HG03432 (cell line): ENCODE measurements around the gene NR4A3.
"Not testable (repeated sequence)": the region's sequence is repeated elsewhere in the genome, so short reads cannot be mapped to it uniquely, and the experiment has no call there.

Experiments
- ATAC-seq: cut with Tn5 transposase; IDR thresholded peaks from one replicate; pipeline ENCODE4 v1.9.1; 2021; ENCODE audit warnings: mild to moderate bottlenecking, moderate library complexity; ENCODE audit not compliant: unreplicated experiment

NR4A3 gene

DNA sequence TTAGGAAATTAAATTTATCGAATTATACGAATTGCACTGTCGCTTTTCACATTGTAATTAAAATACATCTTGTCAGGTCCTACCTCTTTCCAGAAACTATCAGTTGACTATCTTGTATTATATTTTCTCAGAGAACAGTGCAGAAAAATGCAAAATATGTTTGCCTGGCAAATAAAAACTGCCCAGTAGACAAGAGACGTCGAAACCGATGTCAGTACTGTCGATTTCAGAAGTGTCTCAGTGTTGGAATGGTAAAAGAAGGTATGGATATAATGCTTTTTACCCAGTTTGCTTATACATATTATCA, 10.8 kb downstream of the NR4A3 start:
- no peak for ATAC-seq

DNA sequence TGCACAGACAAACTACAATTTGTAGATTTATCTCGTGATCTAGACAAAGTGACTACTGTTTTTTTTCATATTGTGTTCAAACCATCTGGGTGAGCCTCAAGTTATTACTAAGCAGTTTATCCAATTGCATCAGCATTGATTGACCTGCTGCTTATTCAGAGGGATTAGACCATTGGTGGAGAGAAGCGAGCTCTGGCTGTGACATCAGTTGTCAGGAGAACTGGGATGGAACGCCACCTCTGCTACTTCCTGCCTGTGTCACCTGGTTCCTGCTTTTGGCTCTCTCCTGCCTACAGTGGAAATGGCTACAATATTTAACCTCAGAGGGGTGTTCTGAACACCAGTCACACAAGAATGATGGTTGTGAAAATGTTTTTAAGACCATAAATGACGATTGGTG, 12.1 kb downstream of the NR4A3 start:
- no peak for ATAC-seq

DNA sequence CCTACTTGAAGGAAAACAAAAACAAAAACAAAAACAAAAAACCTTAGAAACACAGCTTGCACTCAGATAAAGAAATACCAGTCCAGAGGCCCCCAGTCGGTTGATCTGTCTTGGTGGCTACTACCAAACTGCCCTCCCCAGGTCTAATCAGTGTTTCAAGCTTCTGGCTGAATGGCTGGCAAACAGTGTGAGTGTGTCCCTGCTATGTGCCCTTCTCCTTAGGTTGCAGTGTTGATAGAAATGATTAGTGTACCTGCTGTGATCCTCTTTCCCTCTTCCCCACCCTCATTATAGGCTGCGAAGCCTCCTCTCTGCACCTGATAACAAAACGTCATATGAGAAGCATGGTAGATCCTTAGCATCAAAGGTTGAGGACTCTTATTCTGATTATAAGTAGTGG, 12.8 kb downstream of the NR4A3 start:
- ATAC-seq: no peak

DNA sequence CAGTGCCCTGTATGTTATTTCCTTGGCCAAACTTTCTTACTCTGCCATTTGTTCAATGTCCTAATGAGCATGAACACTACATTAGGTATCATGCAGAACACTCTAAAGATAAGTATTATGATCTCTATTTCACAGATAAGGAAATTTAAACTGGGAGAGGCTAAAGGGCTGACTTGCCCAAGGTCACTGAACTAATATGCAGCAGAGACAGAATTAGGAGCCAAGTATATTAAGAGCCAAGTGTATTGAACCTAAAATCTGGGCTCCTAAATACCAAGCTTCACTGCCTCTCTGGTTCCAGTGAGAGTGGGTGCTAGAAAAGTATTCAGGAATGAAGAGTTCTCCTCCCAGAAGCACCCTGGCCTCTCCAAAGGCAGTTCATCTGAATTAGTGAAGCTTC, 13.5 kb downstream of the NR4A3 start:
- ATAC-seq: no peak

DNA sequence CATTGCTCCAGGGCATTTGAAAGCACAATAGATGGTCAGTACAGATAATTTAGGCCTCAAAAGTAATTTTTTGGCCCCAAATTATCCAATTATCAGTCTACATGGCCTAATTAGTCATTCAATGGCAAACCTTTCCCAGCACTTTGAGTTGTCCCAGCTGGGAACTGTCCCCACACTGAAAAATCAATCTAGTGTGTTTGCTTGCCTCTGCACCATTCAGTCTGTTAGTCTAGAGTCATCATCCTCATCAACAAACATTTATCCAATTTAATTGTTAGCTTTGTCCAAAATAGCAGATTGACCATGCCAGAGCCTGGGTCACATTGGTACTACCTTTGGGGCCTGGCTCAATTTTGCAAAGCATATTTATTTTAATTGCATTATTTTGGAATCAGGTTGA, 13.9 kb downstream of the NR4A3 start:
- no peak for ATAC-seq

DNA sequence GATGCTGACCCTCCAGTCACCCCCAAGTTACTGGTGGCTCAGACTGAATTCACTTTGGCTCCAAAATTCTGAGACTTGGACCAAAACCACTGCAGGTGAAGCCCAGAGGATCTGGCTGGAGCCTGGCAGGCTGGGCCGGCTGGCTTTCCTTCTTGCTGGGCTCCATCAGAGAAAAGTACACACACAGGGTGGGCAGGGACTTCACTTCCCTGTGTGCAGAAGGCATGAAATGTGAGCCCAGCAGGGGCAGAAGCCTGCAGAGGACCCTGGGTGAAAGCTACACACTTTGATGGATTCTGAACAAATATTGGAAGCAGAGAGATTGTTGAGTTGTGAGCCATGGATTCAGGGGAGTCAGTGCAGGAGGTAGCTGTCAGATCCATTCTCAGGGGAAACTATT, 18.4 kb downstream of the NR4A3 start:
- ATAC-seq: no peak

DNA sequence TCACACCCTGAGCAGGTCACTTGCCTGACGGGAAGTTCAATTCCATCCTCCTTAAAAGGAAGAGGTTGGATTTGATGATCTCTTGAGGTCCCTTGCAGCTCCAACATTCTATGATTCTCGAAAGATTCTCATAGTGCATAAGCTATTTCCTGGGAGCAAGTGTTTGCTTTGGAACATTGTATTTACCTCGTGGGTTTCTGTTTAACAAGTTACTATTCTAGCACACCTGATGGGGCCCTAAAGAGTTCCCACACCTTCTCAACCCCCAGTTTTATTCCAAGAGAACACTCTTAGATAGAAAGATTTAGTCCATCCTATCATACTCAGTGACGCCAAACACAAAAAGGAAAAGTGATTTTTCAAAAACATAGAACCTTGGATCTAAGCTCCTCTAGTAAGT, 23.4 kb downstream of the NR4A3 start:
- ATAC-seq: no peak

DNA sequence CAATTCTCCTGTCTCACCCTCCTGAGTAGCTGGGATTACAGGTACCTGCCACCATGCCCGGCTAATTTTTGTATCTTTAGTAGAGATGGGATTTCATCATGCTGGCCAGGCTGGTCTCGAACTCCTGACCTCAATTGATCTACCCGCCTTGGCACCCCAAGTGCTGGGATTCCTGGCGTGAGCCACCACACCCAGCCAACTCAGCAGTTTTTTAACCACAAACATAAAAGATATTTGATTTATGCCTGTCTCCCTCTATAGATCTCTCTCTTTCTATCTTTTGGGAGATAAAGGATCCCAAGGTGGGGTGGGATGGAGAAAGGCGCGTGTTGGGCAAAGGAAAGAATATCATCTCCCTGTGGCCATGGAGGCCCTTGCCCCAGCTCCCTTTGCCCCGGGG, 26.8 kb downstream of the NR4A3 start:
- ATAC-seq: no peak

DNA sequence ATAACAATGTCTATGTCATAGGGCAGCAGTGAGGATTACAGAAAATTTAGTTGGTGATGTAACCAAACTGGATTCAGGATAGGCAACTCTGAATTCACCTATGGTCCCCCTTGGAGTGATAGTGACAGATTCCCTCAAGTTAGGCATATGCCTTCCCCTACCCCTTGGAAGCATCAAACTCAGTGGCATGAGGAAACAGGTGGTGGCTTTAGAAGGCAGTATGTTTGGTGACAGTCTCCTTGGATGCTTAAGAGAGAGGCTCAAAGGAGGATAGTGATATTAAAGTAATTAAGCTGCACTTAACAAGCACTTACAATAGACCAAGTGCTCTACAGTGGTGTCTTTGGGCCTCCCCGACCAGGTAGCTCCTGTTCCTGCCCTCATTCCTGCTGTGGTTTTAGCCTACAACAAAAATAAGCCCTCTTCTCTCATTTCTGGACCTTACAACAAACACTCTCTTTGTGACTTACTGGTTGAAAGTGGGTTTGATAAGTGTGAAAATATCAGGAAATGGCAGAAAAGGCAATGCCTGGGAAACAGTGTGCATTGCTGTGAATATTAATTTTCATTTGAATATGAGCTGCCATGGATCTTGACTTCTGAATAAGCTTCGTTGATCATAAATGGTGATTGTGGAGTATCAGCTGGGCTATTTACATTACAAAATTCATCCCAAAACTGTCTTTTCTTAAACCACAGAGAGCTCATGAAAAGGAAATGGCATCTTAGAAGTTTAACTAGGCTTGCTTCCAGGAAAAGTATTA, 29.2 kb downstream of the NR4A3 start:
- ATAC-seq: peak; percentile 24

DNA sequence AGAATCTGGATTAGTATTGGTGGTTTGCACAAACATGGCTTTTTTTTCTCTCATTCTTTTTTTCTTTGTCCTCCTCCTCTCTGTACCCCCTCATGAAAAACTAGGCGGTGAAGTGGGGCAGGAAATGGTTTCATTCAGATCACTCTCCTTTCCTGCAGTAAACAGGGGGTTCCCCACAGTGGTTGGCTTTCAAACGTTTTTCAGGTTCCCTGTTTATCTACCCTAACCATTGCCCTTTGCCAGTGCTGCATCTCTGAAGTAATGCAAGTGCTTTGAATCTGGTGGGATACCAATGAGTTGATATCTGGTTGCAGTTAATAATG, 29.8 kb downstream of the NR4A3 start:
- ATAC-seq: peak; percentile 97

DNA sequence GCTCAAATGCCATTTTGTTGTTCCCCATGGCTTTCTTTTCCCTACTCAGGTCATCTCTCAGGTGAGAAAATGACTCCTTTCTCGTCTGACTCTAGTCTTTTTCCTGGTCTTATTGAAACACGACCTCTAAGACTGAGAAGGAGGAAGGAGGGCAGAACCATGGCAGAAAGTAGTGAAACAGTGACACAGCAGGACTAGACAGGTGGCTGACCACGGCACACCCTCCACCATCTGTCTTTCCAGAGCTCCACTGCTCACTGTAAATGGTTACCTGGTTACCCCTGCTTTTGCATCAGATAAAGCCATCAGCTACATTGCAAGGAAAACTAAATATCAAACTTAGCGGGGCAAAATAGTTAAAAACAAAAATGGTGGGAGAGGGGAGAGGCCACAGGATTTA, 30.9 kb downstream of the NR4A3 start:
- ATAC-seq: peak; percentile 57

DNA sequence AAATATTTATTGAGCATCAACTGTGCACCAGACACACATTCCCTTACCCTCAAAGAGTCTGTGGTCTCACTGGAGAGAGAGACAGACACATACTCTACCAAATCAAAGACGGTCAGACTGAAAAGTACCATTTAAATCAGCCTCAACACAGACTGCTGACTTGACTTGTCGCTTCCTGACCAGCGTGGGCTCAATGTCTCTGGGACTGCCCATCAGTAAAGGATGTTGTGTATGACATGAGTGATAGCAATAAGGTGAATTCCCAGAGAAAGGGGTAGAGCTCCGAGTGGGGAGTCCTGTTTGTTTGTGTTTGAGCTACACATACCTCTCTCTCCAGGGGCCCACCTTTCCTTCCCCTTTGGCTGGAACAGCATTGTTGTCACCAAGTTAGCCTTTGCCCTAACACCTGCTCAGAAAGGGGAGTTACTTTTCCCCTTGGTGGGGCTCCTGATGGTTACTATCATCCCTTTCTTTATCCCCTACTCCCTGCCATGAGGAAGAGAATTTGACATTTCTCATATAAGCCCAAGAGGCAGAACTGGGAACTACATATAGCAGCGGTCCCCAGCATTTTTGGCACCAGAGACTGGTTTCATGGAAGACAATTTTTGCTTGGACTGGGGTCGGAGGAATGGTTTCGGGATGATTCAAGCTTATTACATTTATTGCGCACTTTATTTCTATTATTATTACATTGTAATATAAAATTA, 33.9 kb downstream of the NR4A3 start:
- no peak for ATAC-seq

DNA sequence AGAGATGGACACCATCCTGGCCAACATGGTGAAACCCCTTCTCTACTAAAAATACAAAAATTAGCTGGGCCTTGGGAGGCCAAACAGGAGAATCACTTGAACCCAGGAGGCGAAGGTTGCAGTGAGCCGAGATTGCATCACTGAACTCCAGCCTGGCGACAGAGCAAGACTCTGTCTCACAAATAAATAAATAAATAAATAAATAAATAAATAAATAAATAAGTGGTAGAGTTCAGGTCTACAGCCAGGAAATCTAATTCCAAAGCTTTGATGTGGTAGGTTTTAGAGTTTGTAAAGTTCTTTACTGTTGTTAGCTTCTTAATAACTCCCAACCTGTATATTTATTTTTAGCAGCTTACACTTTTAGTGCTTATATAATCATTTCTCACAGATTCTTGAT, 35.9 kb downstream of the NR4A3 start:
- not testable (repeated sequence) for ATAC-seq

DNA sequence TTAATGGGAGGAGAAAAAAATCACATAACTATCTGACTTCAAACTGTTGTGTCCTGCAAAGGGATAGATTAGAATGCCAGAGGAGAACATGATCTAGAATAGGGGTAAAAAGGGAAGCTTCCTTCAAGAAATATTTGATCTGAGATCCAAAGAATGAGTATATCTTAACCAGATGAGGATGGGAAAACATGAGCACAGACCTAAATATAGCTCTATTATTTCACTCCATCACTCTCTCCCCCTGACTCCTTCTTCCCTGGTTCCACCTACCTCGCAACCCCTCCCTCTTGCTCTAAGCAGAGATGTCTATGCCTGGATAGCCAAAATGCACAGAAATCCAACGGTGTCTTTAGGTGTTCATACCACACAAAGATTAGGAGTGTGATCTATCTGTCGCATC, 36.4 kb downstream of the NR4A3 start:
- ATAC-seq: no peak

DNA sequence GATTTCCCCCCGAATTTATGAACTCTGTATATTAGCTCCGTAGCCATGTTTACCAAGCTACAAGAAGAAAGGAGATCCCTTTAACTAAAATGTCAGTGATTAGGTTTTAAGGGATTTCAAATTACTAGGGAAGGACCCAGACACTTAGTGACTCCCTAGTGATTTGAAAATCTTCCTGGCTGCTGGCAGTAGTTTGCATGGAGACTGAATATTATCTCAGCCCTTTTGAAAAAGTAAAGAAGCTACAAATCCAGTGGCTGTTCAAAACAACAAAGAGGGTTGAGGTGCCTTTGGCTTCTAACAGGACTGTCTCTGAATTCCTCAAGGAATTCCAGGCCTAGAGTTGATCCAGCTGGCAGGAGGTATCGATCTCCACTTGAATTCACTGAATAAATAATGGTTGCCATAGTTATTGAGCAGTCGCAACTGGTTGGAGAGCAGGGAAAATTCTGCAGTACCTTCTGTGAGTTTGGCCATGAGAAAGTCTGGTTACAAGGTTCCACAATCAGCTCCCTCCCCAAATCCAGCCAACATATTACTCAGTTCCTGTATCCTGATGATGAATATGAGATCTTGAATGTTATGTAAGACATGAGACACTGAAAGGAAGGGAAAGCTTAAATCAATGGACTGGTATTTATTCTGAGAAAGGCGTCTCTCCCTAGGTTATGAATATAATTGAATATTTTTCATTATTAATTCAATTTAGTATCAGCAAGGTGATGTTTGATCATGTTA, 37.7 kb downstream of the NR4A3 start:
- no peak for ATAC-seq

DNA sequence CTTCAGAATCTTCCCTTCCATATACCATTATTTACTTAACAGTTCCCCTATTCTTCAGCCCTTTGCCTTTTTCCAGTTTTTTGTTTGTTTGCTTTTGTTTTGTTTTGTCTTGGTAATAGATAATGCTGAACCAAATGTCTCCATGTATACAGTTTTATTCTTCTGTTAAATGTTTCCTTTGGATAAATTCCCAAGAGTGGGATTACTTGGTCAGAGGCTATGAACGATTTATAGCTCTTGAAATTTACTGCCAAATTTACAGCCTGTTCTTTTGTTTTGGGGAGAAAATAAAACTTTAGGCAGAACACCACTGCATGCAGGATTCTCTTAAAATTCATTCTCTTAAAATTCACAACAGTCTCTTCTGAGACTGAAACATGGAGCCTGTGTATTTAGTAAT, 38.6 kb downstream of the NR4A3 start:
- no peak for ATAC-seq

DNA sequence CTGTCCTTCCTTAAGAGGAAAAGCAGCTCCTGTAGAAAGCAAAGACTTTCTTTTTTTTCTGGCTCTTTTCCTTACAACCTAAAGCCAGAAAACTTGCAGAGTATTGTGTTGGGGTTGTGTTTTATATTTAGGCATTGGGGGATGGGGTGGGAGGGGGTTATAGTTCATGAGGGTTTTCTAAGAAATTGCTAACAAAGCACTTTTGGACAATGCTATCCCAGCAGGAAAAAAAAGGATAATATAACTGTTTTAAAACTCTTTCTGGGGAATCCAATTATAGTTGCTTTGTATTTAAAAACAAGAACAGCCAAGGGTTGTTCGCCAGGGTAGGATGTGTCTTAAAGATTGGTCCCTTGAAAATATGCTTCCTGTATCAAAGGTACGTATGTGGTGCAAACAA, 42.3 kb downstream of the NR4A3 start:
- ATAC-seq: no peak

DNA sequence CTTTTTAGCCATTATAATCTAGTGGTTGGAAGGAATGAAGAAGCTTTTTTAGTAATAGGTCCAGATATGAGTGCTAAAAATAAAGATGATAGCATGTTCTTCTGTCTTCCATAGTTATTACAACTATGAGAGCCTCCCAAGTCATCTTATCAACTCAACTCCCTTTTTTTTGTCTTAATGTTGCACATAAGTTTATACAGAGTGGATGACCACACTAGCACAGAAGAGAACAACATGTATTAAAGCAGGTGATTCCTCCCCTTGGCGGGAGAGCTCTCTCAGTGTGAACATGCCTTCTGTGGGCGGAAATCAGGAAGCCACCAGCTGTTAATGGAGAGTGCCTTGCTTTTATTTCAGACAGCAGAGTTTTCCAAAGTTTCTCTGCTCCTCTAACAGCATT, 44.7 kb downstream of the NR4A3 start:
- no peak for ATAC-seq

DNA sequence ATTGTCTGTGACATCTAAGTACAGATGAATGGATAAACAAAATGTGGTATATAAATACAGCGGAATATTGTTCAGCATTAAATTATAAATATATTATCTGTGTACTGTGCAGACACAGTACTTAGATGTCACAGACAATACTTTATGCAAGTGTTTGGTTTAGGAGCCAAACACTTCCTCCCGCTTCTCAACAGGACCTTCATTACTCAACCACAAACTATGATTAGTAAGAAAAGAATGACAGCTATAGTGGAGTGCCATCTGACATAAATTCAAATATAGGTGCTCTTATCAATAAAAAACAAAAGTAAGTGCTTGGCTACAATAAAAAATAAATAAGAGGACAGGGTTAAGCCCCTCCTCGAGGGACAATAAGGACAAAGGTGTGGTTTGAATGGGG, 45.9 kb downstream of the NR4A3 start:
- ATAC-seq: no peak

DNA sequence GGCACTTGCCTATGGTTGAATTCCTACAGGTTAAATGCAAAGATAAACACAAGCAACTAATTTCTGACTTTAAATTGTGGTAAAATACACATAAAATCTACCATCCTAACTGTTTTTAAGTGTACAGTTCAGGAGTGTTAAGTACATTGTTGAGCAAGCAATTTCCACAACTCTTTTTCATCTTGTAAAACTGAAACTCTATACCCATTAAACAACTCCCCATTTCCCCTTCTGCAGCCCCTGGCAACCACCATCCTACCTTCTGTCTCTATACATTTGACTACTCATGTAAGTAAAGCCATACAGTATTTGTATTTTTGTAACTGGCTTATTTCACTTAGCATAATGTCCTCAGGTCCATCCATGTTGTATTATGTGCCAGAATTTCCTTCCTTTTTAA, 46.3 kb downstream of the NR4A3 start:
- ATAC-seq: peak; percentile 73

DNA sequence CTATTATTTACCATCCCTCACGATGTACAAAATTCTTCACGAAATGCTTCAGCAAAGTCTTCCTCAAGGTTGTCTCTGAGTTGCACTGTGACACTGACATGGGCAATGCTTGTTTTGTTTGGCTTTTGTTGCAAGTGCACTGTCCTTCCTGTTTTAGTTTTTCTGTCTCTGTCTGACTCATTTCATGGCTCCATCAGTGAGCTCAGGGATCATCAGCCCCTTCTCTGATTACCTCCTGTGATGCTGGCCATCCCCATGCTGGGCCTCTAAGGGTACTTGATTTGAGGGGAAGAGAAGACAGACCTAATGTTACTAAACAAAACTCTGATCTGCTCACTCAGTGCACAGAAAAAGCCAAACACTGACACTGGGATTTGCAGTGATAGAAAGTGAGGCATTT, 47.2 kb downstream of the NR4A3 start:
- peak; percentile 81 for ATAC-seq

DNA sequence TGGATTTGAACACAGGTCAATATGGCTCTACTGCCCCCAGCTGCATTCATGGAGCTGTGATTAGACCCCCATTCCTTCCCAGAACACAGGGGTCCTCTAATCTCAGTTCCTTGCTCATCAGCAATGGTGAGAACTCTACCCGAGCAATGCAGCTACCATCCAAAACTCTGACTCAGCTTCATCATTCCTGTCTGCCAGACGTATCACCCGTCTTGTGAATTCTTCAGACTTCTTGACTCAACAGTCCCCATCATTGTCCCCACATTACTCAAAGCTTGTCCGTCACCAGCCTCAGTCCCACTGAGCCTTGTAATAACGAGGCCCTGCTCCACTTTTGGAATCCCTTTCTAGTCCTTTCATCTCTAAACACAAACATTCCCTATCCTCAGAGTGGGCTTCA, 48.4 kb downstream of the NR4A3 start:
- ATAC-seq: no peak
